NCI-H146 (cell line): Measurements from ENCODE around the gene FAT1.

Experiments used
- DNase-seq: peaks from one replicate; lab custom pipeline; 2025; lab: John Stamatoyannopoulos, UW

Gene FAT1

GRCh38 chr4:186749611-186750281 is 26.1 kb upstream of the FAT1 start:
- no peak for DNase-seq

- DNase-seq: no peak
Observed at GRCh38 chr4:186746581-186746980, 22.9 kb upstream of the FAT1 start.

- no peak for DNase-seq
Observed at GRCh38 chr4:186743261-186743660, 19.6 kb upstream of the FAT1 start.

- no peak for DNase-seq
Observed at GRCh38 chr4:186740822-186741221, 17.2 kb upstream of the FAT1 start.

- DNase-seq: no peak
Observed at GRCh38 chr4:186739802-186740434, 16.3 kb upstream of the FAT1 start.

- DNase-seq: no peak
Observed at GRCh38 chr4:186739317-186739716, 15.7 kb upstream of the FAT1 start.

GRCh38 chr4:186738421-186738820 is 14.8 kb upstream of the FAT1 start:
- DNase-seq: no peak

- DNase-seq: no peak
Observed at GRCh38 chr4:186737427-186737826, 13.8 kb upstream of the FAT1 start.

GRCh38 chr4:186736466-186736865 is 12.8 kb upstream of the FAT1 start:
- DNase-seq: no peak

GRCh38 chr4:186734251-186734650 is 10.6 kb upstream of the FAT1 start:
- DNase-seq: no peak

GRCh38 chr4:186733778-186734177 is 10.1 kb upstream of the FAT1 start:
- no peak for DNase-seq

- DNase-seq: no peak
Observed at GRCh38 chr4:186730621-186731020, 7.0 kb upstream of the FAT1 start.

GRCh38 chr4:186729856-186730255 is 6.2 kb upstream of the FAT1 start:
- DNase-seq: no peak

GRCh38 chr4:186728631-186729271 is 5.1 kb upstream of the FAT1 start:
- no peak for DNase-seq

GRCh38 chr4:186727977-186728519 is 4.4 kb upstream of the FAT1 start:
- no peak for DNase-seq

GRCh38 chr4:186727169-186727976 is 3.7 kb upstream of the FAT1 start:
- DNase-seq: no peak

- no peak for DNase-seq
Observed at GRCh38 chr4:186726426-186727168, 2.9 kb upstream of the FAT1 start.

- DNase-seq: no peak
Observed at GRCh38 chr4:186725469-186726425, 2.1 kb upstream of the FAT1 start.

- DNase-seq: no peak
Observed at GRCh38 chr4:186724864-186725468, 1.3 kb upstream of the FAT1 start.
